BLaER1 (cell line): ENCODE data around the gene ZNF883.

ENCODE experiments used
- H3K27ac ChIP-seq: shearing (Covaris generic); formaldehyde crosslinking; 2 replicates; pipeline ENCODE4 v1.8.1; 2022
- H3K27me3 ChIP-seq: shearing (Covaris generic); formaldehyde crosslinking; 2 replicates; pipeline ENCODE4 v1.8.1; 2022
- H3K36me3 ChIP-seq: shearing (Covaris generic); formaldehyde crosslinking; 2 replicates; pipeline ENCODE4 v1.8.1; 2022
- H3K4me1 ChIP-seq: shearing (Covaris generic); formaldehyde crosslinking; 2 replicates; pipeline ENCODE4 v1.8.1; 2022
- H3K4me2 ChIP-seq: shearing (Covaris generic); formaldehyde crosslinking; 2 replicates; pipeline ENCODE4 v1.8.1; 2022
- H3K4me3 ChIP-seq: shearing (Covaris generic); formaldehyde crosslinking; 2 replicates; pipeline ENCODE4 v1.8.1; 2022
- H3K9ac ChIP-seq: shearing (Covaris generic); formaldehyde crosslinking; 2 replicates; pipeline ENCODE4 v1.8.1; 2022
- H3K9me3 ChIP-seq: shearing (Covaris generic); formaldehyde crosslinking; 2 replicates; pipeline ENCODE4 v1.8.1; 2022
- H4K20me1 ChIP-seq: shearing (Covaris generic); formaldehyde crosslinking; 2 replicates; pipeline ENCODE4 v1.8.1; 2022
- Cebpa-rat ChIP-seq: shearing (Covaris generic); IDR thresholded peaks from 2 replicates; pipeline ENCODE4 v1.8.1; 2022

Gene ZNF883

GRCh38 chr9:112921549-112921948 lies 90.4 kb downstream of the ZNF883 start:
- Histone ChIP-seq H3K4me2 (no peak overlapping the region), H3K27ac (no peak overlapping the region), H4K20me1 (no peaks in the 10 kb centered on the region), H3K36me3 (no peaks in the 10 kb centered on the region), H3K27me3 (no peaks in the 10 kb centered on the region), H3K4me1 (no peaks in the 10 kb centered on the region), H3K9me3 (no peaks in the 10 kb centered on the region), H3K9ac (no peak overlapping the region), H3K4me3 (no peak overlapping the region)
- TF ChIP-seq Cebpa-rat: no peak

GRCh38 chr9:112917987-112918362 lies 94.0 kb downstream of the ZNF883 start:
- Histone ChIP-seq H4K20me1 (no peaks in the 10 kb centered on the region), H3K4me2 (no peak overlapping the region), H3K27ac (no peak overlapping the region), H3K36me3 (no peaks in the 10 kb centered on the region), H3K27me3 (no peaks in the 10 kb centered on the region), H3K4me3 (no peak overlapping the region), H3K9me3 (no peaks in the 10 kb centered on the region), H3K9ac (no peak overlapping the region), H3K4me1 (no peaks in the 10 kb centered on the region)
- no peak for TF ChIP-seq Cebpa-rat

DNA sequence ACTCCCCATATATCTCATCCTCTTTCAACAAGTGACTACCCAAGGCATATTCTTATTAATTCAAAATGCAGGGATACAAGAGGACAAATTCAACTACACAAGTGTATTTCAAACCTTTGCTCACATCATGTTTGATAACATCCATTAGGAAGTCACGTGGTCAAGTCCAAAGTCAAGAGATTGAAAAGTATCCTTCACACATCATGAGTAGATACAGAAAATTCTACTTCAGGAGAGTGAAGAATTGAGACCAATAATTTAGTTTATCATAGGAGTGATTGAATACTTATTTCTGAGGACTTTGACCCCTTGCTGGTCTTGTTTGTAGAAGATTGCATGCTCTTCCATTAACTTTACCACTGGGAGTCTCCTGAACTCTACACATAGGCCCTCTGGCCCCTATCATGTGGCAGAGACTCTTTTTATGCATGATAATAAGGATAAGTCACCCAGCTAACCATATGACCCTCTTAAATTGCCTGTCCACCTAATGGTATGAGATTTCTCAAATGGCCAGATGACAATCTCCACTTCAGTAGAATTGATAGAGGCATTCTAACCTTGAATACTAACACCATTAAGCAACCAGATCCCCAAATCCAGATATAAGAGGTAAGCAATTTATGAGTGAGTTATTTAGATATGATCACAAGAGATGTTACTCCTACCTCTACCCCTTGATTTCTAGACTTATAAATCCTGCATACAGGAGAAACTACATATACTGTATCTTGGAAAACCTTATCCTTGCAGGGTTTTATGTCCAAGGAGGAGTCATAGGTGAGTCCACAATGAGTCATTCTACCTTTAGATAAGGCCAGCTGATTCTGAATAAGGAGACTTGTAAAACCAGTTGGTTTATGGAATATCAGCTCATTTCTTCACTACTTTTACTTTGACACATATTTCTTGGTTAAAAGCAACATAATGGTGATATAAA lies 94.7 kb downstream of the ZNF883 start:
- Histone ChIP-seq H3K4me3 (no peak overlapping the region), H3K36me3 (no peaks in the 10 kb centered on the region), H3K9ac (no peak overlapping the region), H3K27me3 (no peaks in the 10 kb centered on the region), H3K9me3 (no peaks in the 10 kb centered on the region), H3K27ac (no peak overlapping the region), H3K4me1 (no peaks in the 10 kb centered on the region), H3K4me2 (no peak overlapping the region), H4K20me1 (no peaks in the 10 kb centered on the region)
- TF ChIP-seq Cebpa-rat: no peak

DNA sequence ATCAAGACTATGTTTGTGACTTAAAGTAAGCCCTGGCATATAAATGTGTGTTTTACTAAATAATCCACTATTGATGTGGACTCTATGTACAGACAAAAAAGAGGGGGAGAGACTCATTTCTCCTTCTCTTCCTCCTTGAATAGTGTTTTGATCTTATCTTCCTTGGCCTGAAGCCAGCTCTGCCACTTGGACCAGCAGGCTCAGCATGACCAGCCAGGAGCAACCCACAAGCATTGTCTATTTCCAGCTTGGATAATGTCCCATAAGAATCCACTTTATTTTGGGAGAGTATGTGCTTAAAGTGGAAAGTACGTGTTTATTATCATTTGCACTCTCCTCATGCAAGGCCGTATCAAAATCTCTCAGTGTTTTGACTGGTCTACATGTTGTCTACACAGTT lies 97.5 kb downstream of the ZNF883 start:
- H3K27ac ChIP-seq: no peak overlapping the region
- no peaks in the 10 kb centered on the region for H3K4me1 ChIP-seq
- no peaks in the 10 kb centered on the region for H4K20me1 ChIP-seq
- H3K9ac ChIP-seq: no peak overlapping the region
- no peaks in the 10 kb centered on the region for H3K9me3 ChIP-seq
- H3K4me2 ChIP-seq: no peak overlapping the region
- H3K4me3 ChIP-seq: no peak overlapping the region
- H3K27me3 ChIP-seq: no peaks in the 10 kb centered on the region
- TF ChIP-seq Cebpa-rat: no peak
- no peaks in the 10 kb centered on the region for H3K36me3 ChIP-seq

DNA sequence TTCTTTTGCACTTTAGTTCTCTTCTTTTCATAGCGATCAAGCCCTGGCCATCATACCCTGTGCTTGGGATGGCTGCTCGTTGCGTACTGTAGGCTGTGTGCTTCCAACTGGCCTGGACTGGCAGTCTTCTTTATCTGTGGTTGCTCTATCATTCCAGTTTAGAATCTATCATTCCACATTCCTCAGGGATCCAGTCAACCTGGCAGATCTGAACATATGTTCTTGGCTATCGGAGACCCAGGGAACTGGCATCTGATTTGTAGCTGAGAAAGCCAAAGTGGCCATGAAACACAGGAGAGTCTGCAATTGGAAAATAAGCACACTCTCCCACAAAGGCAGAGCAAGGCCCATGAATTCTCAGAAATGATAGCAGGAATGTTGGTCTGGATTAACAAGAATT lies 98.7 kb downstream of the ZNF883 start:
- H3K27ac ChIP-seq: no peak overlapping the region
- no peak for TF ChIP-seq Cebpa-rat
- H3K9ac ChIP-seq: no peak overlapping the region
- no peaks in the 10 kb centered on the region for H3K36me3 ChIP-seq
- no peaks in the 10 kb centered on the region for H3K27me3 ChIP-seq
- H3K9me3 ChIP-seq: no peaks in the 10 kb centered on the region
- no peak overlapping the region for H3K4me2 ChIP-seq
- no peaks in the 10 kb centered on the region for H4K20me1 ChIP-seq
- no peaks in the 10 kb centered on the region for H3K4me1 ChIP-seq
- no peak overlapping the region for H3K4me3 ChIP-seq

DNA sequence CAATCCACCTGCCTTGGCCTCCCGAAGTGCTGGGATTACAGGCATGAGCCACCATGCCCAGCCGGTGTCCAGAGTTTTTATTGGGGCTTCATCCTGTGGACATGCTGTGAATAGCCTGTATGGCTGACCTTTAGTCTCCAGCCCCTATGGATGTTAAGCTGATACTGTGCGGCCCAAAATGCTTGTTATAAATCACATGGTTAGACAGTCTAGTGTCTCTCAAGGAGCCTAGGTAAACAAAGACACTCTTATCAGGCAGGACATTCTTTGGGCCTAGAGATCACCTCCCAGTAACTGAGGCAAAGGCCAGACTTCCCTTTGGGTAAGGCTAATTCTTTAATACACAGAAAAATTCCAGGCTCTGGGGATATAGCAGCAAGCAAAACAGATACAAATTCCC lies 99.4 kb downstream of the ZNF883 start:
- TF ChIP-seq Cebpa-rat: no peak
- no peaks in the 10 kb centered on the region for H3K4me1 ChIP-seq
- no peak overlapping the region for H3K4me3 ChIP-seq
- no peak overlapping the region for H3K9ac ChIP-seq
- H4K20me1 ChIP-seq: no peaks in the 10 kb centered on the region
- no peaks in the 10 kb centered on the region for H3K27me3 ChIP-seq
- H3K4me2 ChIP-seq: no peak overlapping the region
- H3K36me3 ChIP-seq: no peaks in the 10 kb centered on the region
- no peak overlapping the region for H3K27ac ChIP-seq
- H3K9me3 ChIP-seq: no peaks in the 10 kb centered on the region

GRCh38 chr9:112911736-112912135 lies 100.3 kb downstream of the ZNF883 start:
- H3K9me3 ChIP-seq: no peaks in the 10 kb centered on the region
- no peak for TF ChIP-seq Cebpa-rat
- no peak overlapping the region for H3K4me2 ChIP-seq
- H3K4me3 ChIP-seq: no peak overlapping the region
- H3K27me3 ChIP-seq: no peaks in the 10 kb centered on the region
- no peak overlapping the region for H3K27ac ChIP-seq
- no peaks in the 10 kb centered on the region for H3K4me1 ChIP-seq
- H3K36me3 ChIP-seq: no peaks in the 10 kb centered on the region
- no peak overlapping the region for H3K9ac ChIP-seq
- H4K20me1 ChIP-seq: no peaks in the 10 kb centered on the region
